Neural cell (in vitro differentiated cells): ENCODE results near the gene HSD17B14.

Experiments used
- EP300 ChIP-seq: fragments of 450-650 bp; conservative IDR thresholded peaks from 2 replicates; pipeline ENCODE4 v1.6.1; 2014; ENCODE audit warnings: antibody characterized with exemption, mild to moderate bottlenecking, moderate library complexity; ENCODE audit not compliant: poor library complexity, severe bottlenecking
- POLR2AphosphoS5 ChIP-seq: IDR thresholded peaks from 2 replicates; pipeline ENCODE4 v1.6.1; 2012
- SMC3 ChIP-seq: fragments of 450-650 bp; conservative IDR thresholded peaks from 2 replicates; pipeline ENCODE4 v1.6.1; 2014; ENCODE audit warnings: antibody characterized with exemption, mild to moderate bottlenecking, moderate library complexity; ENCODE audit not compliant: poor library complexity
- TAF1 ChIP-seq: IDR thresholded peaks from 2 replicates; pipeline ENCODE4 v1.6.1; 2012; ENCODE audit warnings: low read depth
- TF ChIP-seq, protein P1 (sequence below): fragments of 450-650 bp; IDR thresholded peaks from 2 replicates; pipeline ENCODE4 v1.5.1; 2014; ENCODE audit warnings: antibody characterized with exemption, mild to moderate bottlenecking, moderate library complexity; ENCODE audit not compliant: poor library complexity, severe bottlenecking
- TF ChIP-seq, protein P2 (sequence below): IDR thresholded peaks from 2 replicates; pipeline ENCODE4 v1.6.1; 2012; ENCODE audit warnings: borderline replicate concordance

DNA sequence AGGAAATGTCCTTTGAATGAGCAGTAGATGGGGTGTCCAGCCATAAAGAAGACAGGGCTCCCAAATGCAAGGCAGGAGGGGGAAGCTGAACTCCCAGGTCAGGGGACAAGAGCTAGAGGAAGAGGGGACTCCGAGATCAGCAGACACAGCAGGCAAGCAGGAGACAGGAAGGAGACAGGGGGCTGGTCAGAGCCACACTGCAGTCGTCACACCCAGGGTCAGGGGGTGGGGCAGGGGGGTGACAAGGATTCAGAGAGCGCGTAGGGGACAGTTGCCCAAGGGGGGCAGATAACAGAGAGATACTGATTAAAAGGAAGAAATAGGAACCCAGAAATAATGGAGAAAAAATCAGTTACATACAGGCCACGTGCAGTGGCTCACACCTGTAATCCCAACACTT is 3.2 kb downstream of the HSD17B14 start:
- TF ChIP-seq TAF1, result no peak
- no peak for TF ChIP-seq POLR2AphosphoS5
- no peak for TF ChIP-seq SMC3
- TF ChIP-seq, protein P1, sequence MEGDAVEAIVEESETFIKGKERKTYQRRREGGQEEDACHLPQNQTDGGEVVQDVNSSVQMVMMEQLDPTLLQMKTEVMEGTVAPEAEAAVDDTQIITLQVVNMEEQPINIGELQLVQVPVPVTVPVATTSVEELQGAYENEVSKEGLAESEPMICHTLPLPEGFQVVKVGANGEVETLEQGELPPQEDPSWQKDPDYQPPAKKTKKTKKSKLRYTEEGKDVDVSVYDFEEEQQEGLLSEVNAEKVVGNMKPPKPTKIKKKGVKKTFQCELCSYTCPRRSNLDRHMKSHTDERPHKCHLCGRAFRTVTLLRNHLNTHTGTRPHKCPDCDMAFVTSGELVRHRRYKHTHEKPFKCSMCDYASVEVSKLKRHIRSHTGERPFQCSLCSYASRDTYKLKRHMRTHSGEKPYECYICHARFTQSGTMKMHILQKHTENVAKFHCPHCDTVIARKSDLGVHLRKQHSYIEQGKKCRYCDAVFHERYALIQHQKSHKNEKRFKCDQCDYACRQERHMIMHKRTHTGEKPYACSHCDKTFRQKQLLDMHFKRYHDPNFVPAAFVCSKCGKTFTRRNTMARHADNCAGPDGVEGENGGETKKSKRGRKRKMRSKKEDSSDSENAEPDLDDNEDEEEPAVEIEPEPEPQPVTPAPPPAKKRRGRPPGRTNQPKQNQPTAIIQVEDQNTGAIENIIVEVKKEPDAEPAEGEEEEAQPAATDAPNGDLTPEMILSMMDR, result no peak
- TF ChIP-seq, protein P2, sequence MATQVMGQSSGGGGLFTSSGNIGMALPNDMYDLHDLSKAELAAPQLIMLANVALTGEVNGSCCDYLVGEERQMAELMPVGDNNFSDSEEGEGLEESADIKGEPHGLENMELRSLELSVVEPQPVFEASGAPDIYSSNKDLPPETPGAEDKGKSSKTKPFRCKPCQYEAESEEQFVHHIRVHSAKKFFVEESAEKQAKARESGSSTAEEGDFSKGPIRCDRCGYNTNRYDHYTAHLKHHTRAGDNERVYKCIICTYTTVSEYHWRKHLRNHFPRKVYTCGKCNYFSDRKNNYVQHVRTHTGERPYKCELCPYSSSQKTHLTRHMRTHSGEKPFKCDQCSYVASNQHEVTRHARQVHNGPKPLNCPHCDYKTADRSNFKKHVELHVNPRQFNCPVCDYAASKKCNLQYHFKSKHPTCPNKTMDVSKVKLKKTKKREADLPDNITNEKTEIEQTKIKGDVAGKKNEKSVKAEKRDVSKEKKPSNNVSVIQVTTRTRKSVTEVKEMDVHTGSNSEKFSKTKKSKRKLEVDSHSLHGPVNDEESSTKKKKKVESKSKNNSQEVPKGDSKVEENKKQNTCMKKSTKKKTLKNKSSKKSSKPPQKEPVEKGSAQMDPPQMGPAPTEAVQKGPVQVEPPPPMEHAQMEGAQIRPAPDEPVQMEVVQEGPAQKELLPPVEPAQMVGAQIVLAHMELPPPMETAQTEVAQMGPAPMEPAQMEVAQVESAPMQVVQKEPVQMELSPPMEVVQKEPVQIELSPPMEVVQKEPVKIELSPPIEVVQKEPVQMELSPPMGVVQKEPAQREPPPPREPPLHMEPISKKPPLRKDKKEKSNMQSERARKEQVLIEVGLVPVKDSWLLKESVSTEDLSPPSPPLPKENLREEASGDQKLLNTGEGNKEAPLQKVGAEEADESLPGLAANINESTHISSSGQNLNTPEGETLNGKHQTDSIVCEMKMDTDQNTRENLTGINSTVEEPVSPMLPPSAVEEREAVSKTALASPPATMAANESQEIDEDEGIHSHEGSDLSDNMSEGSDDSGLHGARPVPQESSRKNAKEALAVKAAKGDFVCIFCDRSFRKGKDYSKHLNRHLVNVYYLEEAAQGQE, result no peak
- TF ChIP-seq EP300, result no peak
